Hepatocyte (in vitro differentiated cells): ENCODE results near the gene ITGB3.

Experiments used
- EZH2 ChIP-seq: fragments of 200-600 bp; sonication (generic); IDR thresholded peaks from 2 replicates; pipeline ENCODE4 v1.6.1; 2016; ENCODE audit warnings: antibody characterized with exemption, mild to moderate bottlenecking, borderline replicate concordance
- TF ChIP-seq, protein P1 (sequence below): fragments of 200-600 bp; sonication (generic); IDR thresholded peaks from 2 replicates; pipeline ENCODE4 v1.5.1; 2016; ENCODE audit warnings: antibody characterized with exemption, mild to moderate bottlenecking; ENCODE audit not compliant: poor library complexity

DNA sequence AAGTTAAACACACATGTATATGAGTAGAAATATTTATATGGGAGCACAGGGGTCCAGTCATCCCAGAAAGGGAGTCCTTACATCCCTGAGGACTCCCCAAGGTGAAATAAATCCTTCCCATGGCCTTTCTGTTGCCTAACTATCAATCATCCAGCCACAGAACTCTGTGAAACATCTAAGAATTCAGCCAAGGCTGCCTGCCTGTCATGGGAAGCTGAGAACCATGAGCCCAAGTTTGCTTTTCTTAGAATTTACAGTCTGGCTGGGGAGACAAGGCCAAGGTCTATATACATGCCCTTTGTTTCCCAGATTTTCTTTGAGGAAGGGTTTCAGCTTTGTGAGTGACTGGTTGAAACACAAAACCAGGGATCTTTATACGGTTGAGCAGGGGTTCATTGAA is 28.7 kb upstream of the ITGB3 start:
- TF ChIP-seq, protein P1, sequence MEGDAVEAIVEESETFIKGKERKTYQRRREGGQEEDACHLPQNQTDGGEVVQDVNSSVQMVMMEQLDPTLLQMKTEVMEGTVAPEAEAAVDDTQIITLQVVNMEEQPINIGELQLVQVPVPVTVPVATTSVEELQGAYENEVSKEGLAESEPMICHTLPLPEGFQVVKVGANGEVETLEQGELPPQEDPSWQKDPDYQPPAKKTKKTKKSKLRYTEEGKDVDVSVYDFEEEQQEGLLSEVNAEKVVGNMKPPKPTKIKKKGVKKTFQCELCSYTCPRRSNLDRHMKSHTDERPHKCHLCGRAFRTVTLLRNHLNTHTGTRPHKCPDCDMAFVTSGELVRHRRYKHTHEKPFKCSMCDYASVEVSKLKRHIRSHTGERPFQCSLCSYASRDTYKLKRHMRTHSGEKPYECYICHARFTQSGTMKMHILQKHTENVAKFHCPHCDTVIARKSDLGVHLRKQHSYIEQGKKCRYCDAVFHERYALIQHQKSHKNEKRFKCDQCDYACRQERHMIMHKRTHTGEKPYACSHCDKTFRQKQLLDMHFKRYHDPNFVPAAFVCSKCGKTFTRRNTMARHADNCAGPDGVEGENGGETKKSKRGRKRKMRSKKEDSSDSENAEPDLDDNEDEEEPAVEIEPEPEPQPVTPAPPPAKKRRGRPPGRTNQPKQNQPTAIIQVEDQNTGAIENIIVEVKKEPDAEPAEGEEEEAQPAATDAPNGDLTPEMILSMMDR = no peak
- no peak for TF ChIP-seq EZH2
